T-helper 1 cell treated with Interleukin-12 subunit alpha and Interleukin-12 subunit beta and Interleukin-4 antibody, amounts not matched to agents 30 ng/mL and 1 ng/mL, for 36 hours (primary cell): ENCODE measurements around the gene PARM1. TPM values are rescaled to one million over a fixed set of nuclear protein-coding genes. Genes with fewer than 3 reads are reported as not detected.
"Not testable (repeated sequence)": the region's sequence is repeated elsewhere in the genome, so short reads cannot be mapped to it uniquely, and the experiment has no call there.

Experiments
- intact Hi-C: fragments of 100-400 bp; cut with micrococcal nuclease; formaldehyde crosslinking; loops from one replicate; pipeline ENCODE4 v1.15.1; 2024
- total RNA-seq: library from RNA; stranded (reverse); gene quantifications from 2 replicates; pipeline ENCODE4 v1.2.3, GENCODE V29; 2022

Gene PARM1
- total RNA-seq, 1 donor from 2014 or later = not detected

DNA sequence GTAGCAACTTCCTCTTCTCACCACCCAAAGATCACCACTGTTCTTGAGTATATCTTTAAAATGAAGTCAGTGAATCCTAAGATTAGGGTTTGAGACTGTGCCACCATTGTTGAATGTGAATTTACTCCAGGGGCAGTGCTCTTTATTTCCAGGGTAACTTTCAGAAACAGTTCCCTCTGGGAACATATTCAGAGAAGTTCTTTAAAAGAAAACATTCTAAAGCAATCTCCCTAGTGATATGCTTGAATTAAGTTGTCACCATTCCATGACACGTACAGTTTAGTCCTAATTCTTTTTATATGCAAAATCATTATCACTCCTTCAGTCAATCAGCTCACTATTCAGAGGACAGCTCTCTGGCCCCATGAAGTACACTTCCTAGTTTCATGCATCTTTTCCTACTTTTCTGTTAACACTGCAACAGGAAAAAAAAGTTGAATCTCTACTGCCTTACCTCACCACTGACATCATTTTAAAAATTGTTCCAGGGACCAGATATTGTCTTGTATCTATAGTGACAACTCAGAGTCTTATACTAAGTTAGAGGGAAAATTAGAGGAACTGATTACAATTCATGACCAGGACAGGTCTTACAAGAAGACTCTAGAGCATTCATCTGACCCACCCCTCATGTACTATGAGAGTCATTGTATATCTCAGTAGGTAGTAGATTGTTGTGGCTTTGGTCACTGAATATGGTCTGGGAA is 49.8 kb downstream of the PARM1 start:
- intact Hi-C loops = no loop called here

DNA sequence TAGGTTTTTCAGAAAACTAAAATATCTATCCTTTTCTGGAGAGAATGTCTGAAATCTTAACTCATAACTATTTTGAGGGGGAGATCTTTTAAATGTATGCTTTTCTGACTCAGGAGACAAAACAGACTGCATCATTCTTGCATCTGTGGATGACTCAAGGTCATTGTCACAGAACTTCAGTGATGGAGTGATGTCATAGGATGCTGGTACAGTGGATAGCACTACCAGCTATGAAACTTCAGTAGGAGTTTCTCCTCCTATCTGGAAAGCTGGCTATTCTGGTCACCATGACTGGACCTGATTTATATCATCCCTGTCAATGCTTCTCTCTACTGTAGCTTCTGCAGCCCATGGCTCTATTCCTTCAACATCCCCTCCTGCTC is 50.3 kb downstream of the PARM1 start:
- intact Hi-C loops = no loop called here

DNA sequence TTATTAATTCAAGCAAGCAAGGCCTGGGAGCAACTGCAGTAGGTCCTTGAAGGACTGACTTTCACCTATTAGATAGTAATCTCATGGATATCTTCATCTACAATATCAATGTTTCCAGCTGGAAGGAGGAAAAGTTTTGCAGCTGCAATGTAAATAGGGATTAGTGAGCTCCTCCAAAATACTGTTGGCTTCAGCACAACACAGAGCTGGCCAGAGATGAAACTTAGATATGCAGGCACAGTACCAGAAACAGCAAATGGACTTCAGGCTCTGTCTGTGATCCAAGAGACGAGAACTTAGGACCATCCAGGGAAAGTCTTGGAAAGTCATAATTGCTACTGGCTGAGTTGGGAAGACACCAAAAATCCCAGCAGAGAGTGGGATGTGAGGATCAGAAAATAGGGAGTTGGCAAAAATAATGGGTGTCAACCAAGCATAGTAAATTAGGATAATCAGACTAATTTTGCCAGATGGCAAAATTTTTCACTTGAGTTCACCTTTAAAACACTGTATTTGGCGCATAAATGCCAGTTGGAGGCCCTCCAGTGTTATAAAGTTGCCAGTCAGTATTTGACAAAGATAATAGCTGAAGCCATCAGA is 57.5 kb downstream of the PARM1 start:
- intact Hi-C loops = no loop called here

DNA sequence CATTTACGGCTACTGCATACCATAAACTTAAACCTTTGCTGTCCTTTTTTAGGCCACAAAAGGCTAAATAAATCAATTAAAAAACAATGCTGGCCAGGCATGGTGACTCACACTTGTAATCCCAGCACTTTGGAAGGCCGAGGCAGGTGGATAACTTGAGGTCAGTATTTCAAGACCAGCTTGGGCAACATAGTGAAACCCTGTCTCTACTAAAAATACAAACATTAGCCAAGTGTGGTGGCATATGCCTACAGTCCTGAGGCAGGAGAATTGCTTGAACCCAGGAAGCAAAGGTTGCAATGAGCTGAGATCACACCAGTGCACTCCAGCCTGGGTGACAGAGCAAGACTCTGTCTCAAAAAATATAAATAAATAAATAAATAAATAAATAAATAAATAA is 61.5 kb downstream of the PARM1 start:
- intact Hi-C loops = not testable (repeated sequence)

DNA sequence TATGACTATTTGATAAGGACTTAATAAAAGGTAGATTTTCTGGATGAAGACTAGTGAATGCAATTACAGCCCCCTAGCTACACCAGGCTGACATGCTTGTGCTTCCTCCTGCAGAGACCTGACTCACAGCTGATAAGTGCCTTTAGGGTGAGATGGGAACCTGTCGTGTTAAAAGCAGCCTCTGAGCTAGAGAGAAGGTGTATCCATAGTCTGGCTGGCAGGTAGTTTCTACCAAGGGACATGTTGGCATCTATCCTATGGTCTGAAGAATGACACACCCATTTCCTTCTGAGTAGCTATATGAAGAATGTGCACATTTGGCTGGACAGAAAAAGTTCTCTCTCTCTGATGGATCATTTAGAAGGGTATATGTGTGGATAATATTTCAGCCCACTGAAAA is 64.1 kb downstream of the PARM1 start:
- intact Hi-C loops = no loop called here

DNA sequence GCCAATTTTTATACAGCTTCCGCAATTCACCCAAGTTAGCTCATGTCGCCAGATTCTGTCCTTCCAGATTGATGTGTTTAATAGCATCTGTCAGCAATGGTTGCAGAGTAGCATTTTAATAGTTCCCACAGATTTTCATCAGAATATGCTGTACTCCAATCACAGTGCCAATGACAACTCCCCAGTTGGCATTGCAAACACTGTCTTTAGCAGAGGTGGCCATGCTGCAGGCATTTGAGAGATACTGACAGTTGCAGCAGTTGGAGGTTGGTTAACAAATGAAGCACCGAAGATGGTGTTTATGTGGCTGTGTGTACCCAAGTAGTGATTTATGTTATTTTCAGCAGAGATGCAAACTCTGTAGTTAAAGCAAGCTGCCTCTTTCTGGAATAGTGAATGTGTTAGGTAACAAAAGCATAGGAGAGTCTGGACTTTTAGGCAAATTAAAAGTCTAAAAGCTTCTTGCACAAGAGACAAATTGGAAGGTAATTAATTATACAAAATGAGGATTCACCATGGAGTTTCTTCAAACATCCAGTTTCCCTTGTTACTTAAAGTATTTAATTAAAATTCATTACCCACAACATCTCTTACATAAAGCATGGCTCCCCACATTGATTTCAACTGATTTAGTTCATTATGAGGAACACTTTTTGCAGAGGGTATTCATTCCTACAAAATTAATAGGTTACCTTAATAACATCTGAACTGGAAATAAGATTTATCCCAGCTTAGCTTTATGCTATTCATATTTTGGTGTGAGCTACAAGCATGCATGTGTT is 65.2 kb downstream of the PARM1 start:
- intact Hi-C loops = no loop called here

DNA sequence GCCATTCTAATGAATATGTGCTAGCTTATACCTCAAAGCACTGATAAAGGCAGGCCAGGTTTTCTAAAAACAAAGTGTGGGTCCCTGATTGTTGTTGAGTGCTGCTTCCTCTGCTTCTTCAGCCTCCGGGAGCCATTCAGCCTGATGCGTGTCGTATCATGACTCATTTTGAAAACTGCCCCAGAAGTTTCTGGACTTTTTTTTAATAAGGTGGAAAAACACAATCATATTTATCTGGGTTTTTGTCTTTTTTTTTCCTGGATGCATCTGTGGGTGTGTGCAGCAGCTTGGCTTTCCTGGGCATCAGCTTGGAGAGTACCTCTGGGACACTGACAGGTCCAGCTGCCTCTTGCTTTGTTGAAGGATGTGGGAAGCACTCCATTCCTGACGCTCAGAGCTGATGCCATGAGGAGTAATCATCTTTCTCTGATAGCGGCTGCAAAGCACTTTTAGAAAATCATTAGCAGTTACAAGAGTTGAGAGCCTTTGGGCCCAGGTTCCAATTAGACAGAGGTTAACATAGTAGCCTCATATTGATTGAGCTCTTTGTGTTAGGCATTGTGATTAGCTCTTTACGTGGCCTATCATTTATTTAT is 66.9 kb downstream of the PARM1 start:
- intact Hi-C loops = no loop called here

DNA sequence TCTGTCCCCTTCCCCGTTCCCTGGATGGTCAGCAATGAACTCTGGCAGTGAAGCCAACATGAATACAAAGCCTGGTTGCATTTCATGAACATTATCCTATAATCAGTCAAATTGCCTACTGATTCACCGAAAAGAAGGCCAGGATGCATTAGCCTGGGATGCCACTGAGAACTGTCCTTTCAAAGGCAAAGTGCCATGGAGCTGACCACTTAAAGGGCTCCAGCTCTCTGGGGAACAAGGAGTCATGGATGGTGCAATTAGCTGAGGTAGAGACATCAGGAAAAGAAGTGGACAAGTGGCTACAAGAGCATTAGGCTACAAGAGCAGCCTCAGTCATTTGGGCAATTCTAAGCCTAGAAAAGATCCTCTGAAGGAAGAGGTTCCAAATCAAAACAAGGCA is 69.0 kb downstream of the PARM1 start:
- intact Hi-C loops = no loop called here

DNA sequence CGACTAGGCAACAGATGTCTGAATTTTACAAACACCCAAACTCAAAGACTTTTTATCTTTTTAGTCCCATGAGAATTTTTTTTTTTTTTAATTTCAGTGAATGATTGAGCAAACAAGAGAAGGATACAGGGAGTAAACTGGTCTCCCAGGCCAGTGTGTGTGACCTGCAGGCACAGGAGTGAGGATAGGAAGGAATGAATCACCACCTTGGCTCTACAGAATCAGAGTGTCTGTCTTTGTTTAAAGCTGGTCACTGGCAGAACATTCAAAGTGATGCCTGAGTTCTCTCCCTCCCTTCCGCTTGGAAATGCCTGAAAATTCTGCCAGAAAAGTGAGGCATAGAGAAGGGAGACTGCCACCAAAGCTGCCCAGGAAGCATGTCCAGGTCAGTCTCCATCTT is 69.5 kb downstream of the PARM1 start:
- intact Hi-C loops = no loop called here

DNA sequence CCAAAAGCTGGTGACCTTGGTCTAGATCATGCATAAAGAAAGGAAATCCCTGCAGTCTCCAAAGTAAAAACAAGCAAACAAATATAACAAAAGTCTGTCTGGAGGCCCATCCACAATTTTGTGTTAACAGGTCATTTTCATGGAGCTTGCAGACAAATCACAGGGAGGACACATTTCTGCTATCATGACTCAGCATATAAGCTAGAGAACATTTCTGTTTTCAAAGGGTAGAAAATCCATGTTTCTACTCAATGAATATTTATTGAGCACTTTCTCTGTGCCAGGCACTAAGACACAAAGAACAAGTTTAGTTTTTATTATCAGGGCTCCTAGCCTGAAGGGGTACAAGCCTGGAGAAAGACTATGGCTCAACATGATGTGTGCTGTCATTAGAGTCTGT is 71.1 kb downstream of the PARM1 start:
- intact Hi-C loops = no loop called here

DNA sequence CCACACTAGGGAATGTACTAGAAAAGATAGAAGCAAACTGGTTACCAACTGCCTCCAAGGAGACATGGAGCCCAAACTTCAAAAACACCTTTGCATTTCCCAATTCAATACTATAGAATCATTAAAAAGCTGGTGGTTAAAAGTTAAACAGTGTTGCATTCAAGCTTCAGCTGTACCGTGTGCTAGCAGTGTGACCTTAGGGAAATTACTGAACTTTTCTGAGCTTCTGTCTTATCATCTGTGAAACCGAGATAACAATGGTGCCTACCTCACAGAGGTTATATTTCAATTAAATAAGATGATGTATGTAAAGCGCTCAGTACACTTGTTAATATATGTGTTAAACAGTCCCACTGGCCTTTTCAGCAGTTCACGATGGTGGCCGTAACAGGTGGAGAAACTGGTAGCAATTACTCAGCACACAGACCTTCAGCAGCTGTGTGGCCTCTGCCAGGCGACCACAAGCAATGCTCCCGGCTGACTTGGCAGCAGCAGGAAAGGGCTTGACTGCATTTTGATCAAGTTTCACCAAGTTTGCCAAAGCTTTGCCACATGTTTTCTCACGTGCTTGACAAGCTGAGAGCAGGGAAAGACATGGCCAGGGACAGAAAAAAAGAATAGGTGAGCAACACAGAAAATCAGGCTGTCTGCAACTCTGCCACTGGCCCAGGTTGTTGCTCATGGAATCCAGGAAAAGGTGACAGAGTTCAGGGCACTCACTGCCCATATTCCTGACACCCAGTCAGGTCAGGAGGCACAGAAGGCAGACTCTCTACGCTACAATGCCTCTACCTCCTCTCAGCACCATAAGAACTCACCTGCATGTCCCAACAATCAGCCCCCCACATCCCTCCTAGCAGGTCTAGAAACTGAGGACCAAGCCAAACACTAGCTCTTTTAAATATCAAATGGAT is 72.1 kb downstream of the PARM1 start:
- intact Hi-C loops = no loop called here

DNA sequence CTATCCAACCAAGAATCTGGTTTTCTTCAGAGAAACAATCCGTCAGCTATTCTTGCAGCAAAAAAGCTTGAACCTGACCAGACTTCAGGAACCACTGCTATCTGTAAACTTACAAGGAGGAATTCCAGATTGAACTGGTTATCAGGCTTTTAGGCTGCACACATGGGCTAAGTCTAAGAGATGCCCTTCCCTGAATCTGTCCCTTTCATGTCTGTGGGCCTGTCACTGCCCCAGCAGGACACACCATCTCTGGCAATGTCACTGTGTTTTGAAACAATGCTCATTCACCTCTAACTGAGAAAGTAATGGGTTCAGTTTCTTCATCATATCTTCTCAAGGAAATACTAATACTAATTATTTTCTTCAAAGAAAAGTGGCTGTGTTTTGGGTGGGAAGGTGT is 72.8 kb downstream of the PARM1 start:
- intact Hi-C loops = no loop called here

DNA sequence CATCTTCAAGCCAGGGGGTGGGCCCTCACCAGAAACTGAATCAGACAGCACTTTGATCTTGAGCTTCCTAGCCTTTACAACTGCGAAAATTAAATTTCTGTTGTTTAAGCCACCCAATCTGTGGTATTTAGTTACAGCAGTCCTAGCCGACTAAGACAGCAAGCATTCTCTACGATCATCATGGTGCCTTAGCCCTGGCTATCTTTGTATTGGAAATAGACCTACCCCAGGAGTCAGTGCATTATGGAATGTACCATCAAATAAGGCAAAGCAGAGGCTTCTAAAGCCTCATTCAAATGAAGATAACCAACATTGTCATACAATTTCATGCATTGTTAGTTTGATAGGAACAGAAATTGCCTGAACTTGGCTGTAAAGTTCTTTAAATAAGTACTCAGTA is 75.0 kb downstream of the PARM1 start:
- intact Hi-C loops = no loop called here

DNA sequence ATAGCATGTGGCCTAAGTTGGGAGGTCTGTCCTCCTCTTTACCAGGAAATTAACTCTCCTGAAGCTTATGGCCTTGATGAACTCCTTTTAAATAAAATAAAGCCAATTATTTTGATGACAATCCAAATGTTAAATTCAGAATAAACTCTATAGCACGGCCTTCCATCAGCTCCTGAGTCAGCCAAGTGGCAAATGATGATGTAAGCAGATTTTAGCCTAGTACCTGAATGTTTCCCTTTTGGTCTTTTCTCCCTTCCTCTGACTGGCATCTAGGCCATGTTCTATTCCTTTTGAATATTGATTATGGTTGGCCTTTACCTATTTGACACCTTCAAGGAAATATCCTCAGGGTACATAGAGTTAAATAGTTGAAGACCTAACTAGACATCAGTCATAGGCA is 76.2 kb downstream of the PARM1 start:
- intact Hi-C loops = no loop called here

DNA sequence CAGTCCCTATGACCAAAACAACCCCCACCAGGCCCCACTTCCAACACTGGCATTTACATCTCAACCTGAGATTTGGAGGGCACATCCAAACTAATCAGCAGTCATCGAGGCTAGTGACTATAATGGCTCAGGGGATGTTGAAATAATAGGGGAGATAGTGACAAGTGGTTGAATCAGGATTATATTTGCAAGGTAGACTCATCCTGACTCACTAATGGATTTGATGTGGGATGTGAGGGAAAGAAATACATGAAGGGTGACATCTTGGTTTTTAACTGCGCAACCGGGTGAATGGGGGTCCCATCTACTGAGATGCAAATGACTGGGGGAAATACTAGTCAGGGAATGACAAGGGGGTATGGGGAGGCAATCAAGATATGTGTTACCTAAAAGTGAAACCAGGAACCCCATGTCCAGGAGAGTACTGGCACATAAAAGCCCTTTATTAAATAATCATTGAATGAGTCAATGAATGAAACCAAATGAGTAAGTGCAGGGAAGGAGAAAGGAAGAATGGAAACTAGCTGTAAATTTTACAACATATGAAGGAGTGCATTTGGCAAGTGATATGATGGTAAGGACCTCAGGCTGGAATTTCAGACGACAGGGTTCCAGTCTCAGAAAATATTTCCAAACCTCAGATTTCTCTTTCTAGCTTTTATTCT is 78.3 kb downstream of the PARM1 start:
- intact Hi-C loops = no loop called here

DNA sequence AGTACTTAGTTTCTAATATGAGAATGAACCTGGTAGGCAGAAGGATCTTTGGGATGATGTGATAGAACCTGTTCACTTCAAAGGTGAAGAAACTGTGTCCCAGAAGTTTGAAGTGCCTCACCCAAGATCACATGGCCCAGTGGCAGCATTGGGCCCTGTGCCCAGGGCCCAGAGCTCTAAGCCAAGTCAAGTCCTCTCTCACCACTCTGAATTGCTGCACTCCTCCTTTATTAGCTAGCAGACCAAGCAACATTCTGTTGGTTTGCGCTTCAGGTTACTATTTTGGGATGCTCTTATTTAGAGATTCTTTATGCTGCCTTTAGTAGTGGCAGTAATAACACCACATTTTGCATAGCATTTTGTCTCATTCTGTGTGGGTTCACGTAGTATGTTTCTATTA is 82.7 kb downstream of the PARM1 start:
- intact Hi-C loops = no loop called here

DNA sequence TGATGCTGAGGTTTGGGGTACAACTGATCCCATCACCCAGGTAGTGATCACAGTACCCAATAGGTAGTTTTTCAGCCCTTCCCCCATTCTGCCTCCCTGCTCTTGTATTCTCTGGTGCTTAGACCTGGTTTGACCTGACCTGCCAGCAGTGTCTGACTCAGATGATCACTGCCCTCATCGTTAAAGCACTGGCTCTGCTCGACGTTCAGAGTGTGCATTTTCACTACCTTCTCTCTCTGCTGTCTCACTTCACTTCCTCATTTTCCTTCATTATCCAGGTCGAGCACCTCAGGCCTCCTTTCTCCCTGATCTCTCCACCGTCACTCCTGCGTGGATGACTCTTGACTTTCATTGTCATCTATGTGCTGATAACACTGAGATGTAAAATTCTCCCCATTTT is 83.6 kb downstream of the PARM1 start:
- intact Hi-C loops = no loop called here

DNA sequence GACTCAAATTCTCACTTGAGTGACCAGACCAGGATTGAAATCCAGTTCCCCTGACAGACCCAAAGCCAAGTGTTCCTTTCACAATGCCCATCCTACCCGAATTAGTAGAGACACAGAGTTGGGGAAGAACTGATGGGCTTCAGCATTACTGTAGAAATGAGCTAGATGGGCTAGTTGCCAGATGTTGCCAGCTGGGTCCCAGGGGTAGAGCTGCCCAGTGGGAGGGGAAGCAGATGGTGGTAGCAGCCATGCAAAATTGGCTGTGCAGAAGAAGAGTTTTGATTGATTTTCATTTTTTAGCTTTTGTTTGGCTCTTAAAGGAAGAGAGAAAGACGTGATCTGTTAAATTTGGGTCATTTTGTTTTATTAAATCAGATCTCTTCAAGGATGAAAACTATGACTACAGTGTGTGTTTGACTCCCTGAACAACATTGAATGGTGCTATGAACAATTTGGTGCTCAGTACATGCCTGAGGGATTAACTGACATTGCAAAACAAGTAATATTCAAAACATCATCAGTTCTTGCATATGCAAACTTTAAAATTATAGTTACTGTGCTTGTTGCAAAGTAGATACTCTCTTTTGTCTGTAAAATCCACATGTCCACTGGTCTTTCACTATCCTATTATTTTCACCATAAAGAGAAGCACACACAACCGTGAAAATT is 86.0 kb downstream of the PARM1 start:
- intact Hi-C loops = no loop called here

DNA sequence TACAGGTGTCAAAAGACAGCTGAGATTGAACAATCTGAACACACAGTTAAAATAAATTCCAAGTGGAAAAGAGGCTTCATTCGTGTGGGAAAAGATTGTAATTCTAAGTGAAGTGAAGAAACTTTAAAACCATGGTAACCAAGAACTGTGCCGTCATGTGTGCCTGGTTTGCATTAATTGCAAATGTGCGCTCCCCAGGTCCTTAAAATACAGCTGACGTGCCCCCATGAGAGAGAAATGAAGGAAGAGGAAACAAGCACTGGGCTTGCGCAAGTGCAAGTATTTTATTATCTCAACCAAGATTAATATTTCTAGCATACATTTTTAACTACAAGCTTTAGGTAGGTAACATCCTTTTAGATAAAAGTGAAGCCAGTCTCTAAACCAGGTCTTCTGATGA is 92.5 kb downstream of the PARM1 start:
- intact Hi-C loops = no loop called here

DNA sequence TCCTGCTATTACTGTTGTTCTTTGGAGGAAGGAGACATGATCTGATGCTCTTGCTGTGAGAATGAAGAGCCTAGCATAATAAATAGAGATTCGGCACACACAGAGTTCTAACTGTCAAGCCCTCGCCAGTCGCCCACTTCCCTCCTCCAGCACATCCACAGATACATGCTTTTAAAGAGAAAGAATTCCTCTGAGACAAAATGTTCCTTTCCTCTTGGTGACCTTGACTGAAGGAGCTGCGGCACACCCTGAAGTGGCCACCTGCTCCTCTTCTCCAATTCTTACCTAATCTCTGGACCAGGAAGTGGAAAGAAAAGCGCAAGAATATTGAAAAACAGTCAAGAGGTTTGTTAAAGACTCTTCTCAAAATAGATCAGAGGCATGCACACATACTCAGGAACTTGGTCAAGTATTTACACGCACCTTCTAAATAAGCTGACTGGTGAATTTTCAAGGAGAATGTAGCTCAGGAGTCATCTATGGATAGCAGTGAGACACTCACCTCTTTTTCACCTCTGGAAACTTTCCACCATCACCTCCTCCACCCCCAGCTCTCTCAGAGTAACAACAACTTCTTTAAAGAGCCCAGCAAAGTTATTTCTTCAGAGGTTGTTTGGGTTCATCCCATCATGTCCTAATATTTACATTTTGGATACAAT is 95.4 kb downstream of the PARM1 start:
- intact Hi-C loops = no loop called here
